ENCODE measurements around the gene CEMIP2. TPM values are rescaled to one million over a fixed set of nuclear protein-coding genes. Genes with fewer than 3 reads are reported as not detected.

CEMIP2 gene
- total and polyA plus RNA-seq, 10 of the 15 experiments (the other 5 are each of a cell fraction or from before 2014, with no cell fraction given): 0.50 to 19.2 (median 1.2) TPM

DNA sequence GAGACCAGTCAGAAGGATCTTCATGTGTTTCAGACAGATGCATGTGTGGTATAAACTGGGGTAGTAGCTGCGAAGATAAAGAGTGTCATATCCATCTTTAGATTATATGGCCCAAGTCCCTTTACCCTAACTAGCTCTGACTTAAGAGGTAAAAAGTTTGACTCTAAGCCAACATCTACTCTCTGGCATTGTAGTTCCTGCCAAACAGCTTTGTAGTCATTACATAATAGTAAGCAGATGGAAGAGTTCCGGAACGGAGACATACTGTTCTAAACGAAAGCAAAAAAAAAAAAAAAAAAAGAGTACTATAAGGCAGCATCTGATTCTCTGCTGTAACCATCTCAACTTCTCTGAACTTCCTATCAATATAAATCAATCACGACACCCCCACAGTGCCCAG is 48.8 kb downstream of the CEMIP2 start (continued):
- TF ChIP-seq SKIL (IDR thresholded peaks at IDR 0.05; ENCODE audit: low read depth, poor library complexity, severe bottlenecking) (no peak), TCF7 (IDR thresholded peaks at IDR 0.05; ENCODE audit: borderline replicate concordance) (no peak), MXI1 (IDR thresholded peaks at IDR 0.05; ENCODE audit: low read depth, low read length) (no peak), CHD4 (IDR thresholded peaks at IDR 0.05) (no peak)

GRCh38 chr9:71719088-71719487 is 49.2 kb downstream of the CEMIP2 start:
- Histone ChIP-seq H3K4me3 (no peak overlapping the region), H3K4me2 (ENCODE audit: control insufficient read depth, insufficient read depth) (no peak overlapping the region), H3K36me3 (ENCODE audit: control insufficient read depth in 2 of 2, insufficient read depth in 2 of 2, low read length in 1 of 2) (no peaks in the 10 kb centered on the region), H3K9me3 (replicated peaks; ENCODE audit: control insufficient read depth, insufficient read depth, low read length) (no peaks in the 10 kb centered on the region), H4K20me1 (ENCODE audit: control insufficient read depth, insufficient read depth) (no peaks in the 10 kb centered on the region), H2AFZ (ENCODE audit: control insufficient read depth, low read depth, low read length) (no peak overlapping the region), H3K27ac (ENCODE audit: control insufficient read depth, insufficient read depth) (no peak overlapping the region), H3K4me1 (ENCODE audit: control insufficient read depth, insufficient read depth, low read length) (no peaks in the 10 kb centered on the region), H3K79me2 (ENCODE audit: control insufficient read depth, insufficient read depth, low read length) (no peaks in the 10 kb centered on the region), H3K9ac (ENCODE audit: control insufficient read depth, insufficient read depth, low read length) (no peak overlapping the region), H3K27me3 (replicated peaks in 1 of 2; ENCODE audit: control insufficient read depth in 2 of 2, insufficient read depth in 2 of 2, low read length in 1 of 2) (no peaks in the 10 kb centered on the region)
- in situ Hi-C loops (cut with MboI): no loop called here
- POLR2A ChIA-PET: no interaction called here
- ATAC-seq: no peak
- 31% methylated on average over 3 of the region's 3 CpGs for WGBS (ENCODE audit: insufficient coverage, insufficient replicate concordance, low lambda C conversion rate, missing lambda C conversion rate)
- RAD21 ChIA-PET (ENCODE audit: unreplicated experiment): no interaction called here
- DNase-seq (ENCODE audit: low read depth, low spot score): no peak
- intact Hi-C loops (cut with micrococcal nuclease; ENCODE audit: unreplicated experiment): no loop called here
- CTCF ChIA-PET: interaction anchor here (1.1 to 1.4 kb wide), 2 partner anchors 50 to 113 kb away, joined by 3 read pairs; no protein-coding TSS in a partner anchor
- FAIRE-seq: no peak
- no TSS peak for BruUV-seq (replicated peaks)
- SMC1A ChIA-PET (ENCODE audit: uncharacterized antibody, unreplicated experiment): no interaction called here
- TF ChIP-seq TARDBP (IDR thresholded peaks at IDR 0.05; ENCODE audit: borderline replicate concordance) (no peak), SKIL (IDR thresholded peaks at IDR 0.05; ENCODE audit: low read depth, poor library complexity, severe bottlenecking) (no peak), CBFB (IDR thresholded peaks at IDR 0.05; ENCODE audit: low read depth) (no peak), PKNOX1 (IDR thresholded peaks at IDR 0.05) (no peak), TAF1 (IDR thresholded peaks at IDR 0.05; ENCODE audit: borderline replicate concordance, low read depth, low read length) (no peak), NR2C2 (IDR thresholded peaks at IDR 0.05; ENCODE audit: borderline replicate concordance, control insufficient read depth, insufficient read length, low read depth) (no peak), ESRRA (IDR thresholded peaks at IDR 0.05; ENCODE audit: low read length) (no peak), ATF7 (IDR thresholded peaks at IDR 0.05; ENCODE audit: low read depth) (no peak), BCL3 (IDR thresholded peaks at IDR 0.05; ENCODE audit: borderline replicate concordance, insufficient read depth, low read depth, low read length, poor library complexity, severe bottlenecking) (no peak)
- TF ChIP-seq, protein P1, sequence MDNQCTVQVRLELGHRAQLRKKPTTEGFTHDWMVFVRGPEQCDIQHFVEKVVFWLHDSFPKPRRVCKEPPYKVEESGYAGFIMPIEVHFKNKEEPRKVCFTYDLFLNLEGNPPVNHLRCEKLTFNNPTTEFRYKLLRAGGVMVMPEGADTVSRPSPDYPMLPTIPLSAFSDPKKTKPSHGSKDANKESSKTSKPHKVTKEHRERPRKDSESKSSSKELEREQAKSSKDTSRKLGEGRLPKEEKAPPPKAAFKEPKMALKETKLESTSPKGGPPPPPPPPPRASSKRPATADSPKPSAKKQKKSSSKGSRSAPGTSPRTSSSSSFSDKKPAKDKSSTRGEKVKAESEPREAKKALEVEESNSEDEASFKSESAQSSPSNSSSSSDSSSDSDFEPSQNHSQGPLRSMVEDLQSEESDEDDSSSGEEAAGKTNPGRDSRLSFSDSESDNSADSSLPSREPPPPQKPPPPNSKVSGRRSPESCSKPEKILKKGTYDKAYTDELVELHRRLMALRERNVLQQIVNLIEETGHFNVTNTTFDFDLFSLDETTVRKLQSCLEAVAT (IDR thresholded peaks at IDR 0.05): no peak

All from GM12878 (cell line).